AG04450 (cell line): ENCODE results near the gene NOL4L. TPM values are rescaled to one million over a fixed set of nuclear protein-coding genes. Genes with fewer than 3 reads are reported as not detected.

Source experiments
- CTCF ChIA-PET: fragments of 300-600, 350-600 bp; formaldehyde crosslinking; extraction: SDS; loops from one replicate; lab custom pipeline; 2022; ENCODE audit warnings: antibody characterized with exemption, inconsistent platforms; lab: Charles Lee
- POLR2A ChIA-PET: fragments of 350-600 bp; formaldehyde crosslinking; extraction: SDS; loops from one replicate; lab custom pipeline; 2021; ENCODE audit warnings: antibody characterized with exemption, inconsistent platforms; lab: Yijun Ruan, JAX
- DNase-seq: peaks from one replicate; pipeline ENCODE4 v3.0.0-alpha.2; 2011; ENCODE audit warnings: low read depth, low spot score
- H3K27ac ChIP-seq: one replicate; pipeline ENCODE4 v1.5.1; 2012; ENCODE audit warnings: low read depth, low read length, control low read depth
- H3K27me3 ChIP-seq: one replicate; pipeline ENCODE4 v1.6.0; 2012; ENCODE audit warnings: low read length; ENCODE audit not compliant: control insufficient read depth, insufficient read depth
- H3K4me3 ChIP-seq: 2 replicates; pipeline ENCODE4 v1.5.1; 2011; ENCODE audit warnings: mild to moderate bottlenecking, low read depth, low read length, control low read depth
- H3K9me3 ChIP-seq: 2 replicates; pipeline ENCODE4 v1.5.1; 2012; ENCODE audit warnings: low read length; ENCODE audit not compliant: control insufficient read depth, insufficient read depth
- polyA plus RNA-seq: library from polyadenylated mRNA; depleted of rRNA; stranded (reverse); fragments of >200 nt; gene quantifications from 2 replicates; pipeline ENCODE4 v1.2.3, GENCODE V29; 2011
- TF ChIP-seq, protein P1 (sequence below): IDR thresholded peaks from 2 replicates; pipeline ENCODE4 v1.5.1; 2011; ENCODE audit warnings: low read depth, low read length, control low read depth, inconsistent platforms

NOL4L gene
- polyA plus RNA-seq, 1 experiment = 6.7 TPM

DNA sequence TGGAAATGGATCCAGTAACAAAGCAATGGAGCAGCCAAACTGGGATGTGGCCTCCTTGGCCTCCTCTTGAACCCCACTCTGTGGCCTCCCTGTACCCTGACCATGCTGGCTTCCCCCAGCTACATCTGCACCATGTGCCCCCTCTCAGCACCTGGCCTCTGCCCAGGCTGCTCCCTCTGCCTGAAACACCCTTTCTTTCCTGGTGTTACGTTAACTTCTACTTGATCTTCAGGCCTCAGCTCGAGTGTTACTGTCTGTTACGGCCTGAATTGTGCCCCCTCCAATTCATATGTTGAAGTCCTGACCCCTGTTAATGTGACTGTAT, 30.2 kb downstream of the NOL4L start:
- Histone ChIP-seq H3K9me3 (peaks cover 3% of the 10 kb centered on the region), H3K4me3 (no peak overlapping the region), H3K27ac (no peak overlapping the region), H3K27me3 (no peaks in the 10 kb centered on the region)
- ChIA-PET POLR2A (no interaction called here), CTCF (no interaction called here)
- DNase-seq = no peak
- TF ChIP-seq, protein P1, sequence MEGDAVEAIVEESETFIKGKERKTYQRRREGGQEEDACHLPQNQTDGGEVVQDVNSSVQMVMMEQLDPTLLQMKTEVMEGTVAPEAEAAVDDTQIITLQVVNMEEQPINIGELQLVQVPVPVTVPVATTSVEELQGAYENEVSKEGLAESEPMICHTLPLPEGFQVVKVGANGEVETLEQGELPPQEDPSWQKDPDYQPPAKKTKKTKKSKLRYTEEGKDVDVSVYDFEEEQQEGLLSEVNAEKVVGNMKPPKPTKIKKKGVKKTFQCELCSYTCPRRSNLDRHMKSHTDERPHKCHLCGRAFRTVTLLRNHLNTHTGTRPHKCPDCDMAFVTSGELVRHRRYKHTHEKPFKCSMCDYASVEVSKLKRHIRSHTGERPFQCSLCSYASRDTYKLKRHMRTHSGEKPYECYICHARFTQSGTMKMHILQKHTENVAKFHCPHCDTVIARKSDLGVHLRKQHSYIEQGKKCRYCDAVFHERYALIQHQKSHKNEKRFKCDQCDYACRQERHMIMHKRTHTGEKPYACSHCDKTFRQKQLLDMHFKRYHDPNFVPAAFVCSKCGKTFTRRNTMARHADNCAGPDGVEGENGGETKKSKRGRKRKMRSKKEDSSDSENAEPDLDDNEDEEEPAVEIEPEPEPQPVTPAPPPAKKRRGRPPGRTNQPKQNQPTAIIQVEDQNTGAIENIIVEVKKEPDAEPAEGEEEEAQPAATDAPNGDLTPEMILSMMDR = no peak

DNA sequence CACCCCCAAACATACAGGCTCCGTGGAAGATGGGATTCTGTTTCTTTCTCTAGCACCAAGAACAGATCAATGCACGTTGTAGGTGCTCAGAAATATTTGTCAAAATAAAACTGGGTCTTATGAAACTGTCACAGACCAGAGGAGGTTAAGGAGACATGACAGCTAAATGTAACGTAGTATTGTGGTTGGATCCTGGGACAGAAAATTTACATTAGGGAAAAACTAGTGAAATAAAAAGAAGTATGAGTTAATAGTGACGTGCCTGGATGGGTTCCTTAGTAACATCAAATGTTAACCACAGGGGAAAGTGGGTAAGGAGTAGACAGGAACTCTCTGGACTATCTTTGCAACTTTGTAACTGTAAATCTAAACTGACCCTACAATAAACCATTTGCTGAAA, 31.5 kb downstream of the NOL4L start:
- TF ChIP-seq, protein P1 = no peak
- ChIA-PET POLR2A (no interaction called here), CTCF (no interaction called here)
- DNase-seq = no peak
- Histone ChIP-seq H3K4me3 (no peak overlapping the region), H3K27me3 (no peaks in the 10 kb centered on the region), H3K27ac (no peak overlapping the region), H3K9me3 (peaks cover 3% of the 10 kb centered on the region)

DNA sequence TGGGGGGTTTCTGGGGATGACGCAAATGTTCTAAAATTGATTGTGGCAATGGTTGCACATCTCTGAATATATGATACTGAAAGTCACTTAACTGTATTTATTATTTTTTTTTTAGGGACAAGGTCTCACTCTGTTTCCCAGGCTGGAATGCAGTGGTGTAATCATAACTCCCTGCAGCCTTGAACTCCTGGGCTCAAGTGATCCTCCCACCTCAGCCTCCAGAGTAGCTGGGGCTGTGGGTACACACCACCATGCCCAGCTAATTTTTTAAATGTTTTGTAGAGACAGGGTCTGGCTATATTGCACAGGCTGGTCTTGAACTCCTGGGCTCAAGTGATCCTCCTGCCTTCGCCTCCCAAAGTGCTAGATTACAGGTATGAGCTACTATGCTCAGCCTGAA, 33.4 kb downstream of the NOL4L start:
- Histone ChIP-seq H3K4me3 (no peak overlapping the region), H3K9me3 (peaks cover 3% of the 10 kb centered on the region), H3K27ac (no peak overlapping the region), H3K27me3 (no peaks in the 10 kb centered on the region)
- TF ChIP-seq, protein P1 = no peak
- no peak for DNase-seq
- ChIA-PET CTCF (no interaction called here), POLR2A (no interaction called here)

DNA sequence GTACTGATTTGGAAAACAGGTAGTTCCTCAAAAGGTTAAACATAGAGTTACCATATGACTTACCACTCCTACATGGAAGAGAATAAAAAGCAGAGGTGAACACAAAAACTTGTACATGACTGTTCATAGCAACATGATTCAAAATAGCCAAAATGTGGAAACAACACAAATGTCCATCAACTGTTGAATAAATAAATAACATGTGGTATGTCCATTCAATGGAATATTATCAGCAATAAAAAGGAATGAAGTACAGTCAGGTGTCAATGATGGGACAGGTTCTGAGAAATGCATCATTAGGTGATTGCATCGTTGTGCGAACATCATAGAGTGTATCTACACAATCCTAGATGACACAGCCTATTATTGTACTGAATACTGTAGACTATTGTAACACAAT, 35.3 kb downstream of the NOL4L start:
- H3K27ac ChIP-seq = no peak overlapping the region
- ChIA-PET CTCF (no interaction called here), POLR2A (no interaction called here)
- no peaks in the 10 kb centered on the region for H3K27me3 ChIP-seq
- H3K4me3 ChIP-seq = no peak overlapping the region
- no peak for DNase-seq
- TF ChIP-seq, protein P1 = no peak
- H3K9me3 ChIP-seq = peaks cover 3% of the 10 kb centered on the region; the same call in 1 of the 2 replicates

DNA sequence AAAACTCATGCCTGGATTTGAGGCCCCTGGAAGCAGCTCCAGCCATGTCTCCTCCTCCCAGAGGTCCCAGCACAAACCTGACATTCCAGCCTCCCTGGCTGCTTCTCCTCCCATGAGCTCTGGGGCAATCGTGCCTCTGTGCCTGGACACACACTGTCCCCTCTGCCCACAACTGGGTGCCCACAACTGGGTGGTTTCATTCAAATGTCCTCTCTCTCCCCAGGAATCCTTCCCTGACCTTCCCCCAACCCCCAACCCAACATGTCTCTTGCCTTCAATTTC, 37.4 kb downstream of the NOL4L start:
- TF ChIP-seq, protein P1 = no peak
- no peak for DNase-seq
- peaks cover 3% of the 10 kb centered on the region; the same call in 1 of the 2 replicates for H3K9me3 ChIP-seq
- H3K27ac ChIP-seq = no peak overlapping the region
- POLR2A ChIA-PET = no interaction called here
- CTCF ChIA-PET = interaction anchor here (0.6 kb wide), 1 partner anchor 990 kb away, joined by 3 read pairs; no protein-coding TSS in a partner anchor
- H3K4me3 ChIP-seq = no peak overlapping the region
- peaks cover 1% of the 10 kb centered on the region for H3K27me3 ChIP-seq
